Measurements from ENCODE around the gene FBL. TPM values are rescaled to one million over a fixed set of nuclear protein-coding genes. Genes with fewer than 3 reads are reported as not detected.
"Not testable (repeated sequence)": the region's sequence is repeated elsewhere in the genome, so short reads cannot be mapped to it uniquely, and the experiment has no call there.

FBL gene
- total RNA-seq, 1 experiment from 2014 or later, result 192 TPM

DNA sequence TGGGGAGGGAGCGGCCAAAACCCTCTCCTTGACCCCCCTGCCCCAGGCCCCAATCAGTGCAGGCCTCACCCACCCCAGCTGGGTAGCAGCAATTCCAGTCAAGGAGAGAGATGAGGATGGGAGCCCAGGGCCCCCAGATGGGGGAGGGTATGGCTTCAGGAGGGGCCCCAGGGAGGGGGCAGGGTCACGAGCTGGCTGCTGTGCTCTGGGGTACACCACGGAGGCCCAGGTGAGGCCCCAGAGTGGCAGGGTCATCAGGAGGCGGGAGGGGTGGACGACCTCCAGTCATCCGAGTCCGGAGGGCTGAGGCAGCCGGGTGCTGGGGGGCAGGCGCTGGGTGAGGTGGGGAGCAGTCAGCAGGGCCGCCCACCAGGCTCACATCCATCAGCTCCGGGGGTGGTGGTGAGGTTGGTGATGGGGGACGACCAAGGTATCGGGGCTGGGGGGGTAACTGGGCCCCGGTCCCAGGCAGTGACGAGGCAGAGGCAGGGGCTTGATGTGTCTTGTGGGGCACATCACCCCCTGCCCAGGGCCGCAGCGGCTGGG, 20.6 kb downstream of the FBL start:
- no peak for DNase-seq (ENCODE audit: low spot score)

DNA sequence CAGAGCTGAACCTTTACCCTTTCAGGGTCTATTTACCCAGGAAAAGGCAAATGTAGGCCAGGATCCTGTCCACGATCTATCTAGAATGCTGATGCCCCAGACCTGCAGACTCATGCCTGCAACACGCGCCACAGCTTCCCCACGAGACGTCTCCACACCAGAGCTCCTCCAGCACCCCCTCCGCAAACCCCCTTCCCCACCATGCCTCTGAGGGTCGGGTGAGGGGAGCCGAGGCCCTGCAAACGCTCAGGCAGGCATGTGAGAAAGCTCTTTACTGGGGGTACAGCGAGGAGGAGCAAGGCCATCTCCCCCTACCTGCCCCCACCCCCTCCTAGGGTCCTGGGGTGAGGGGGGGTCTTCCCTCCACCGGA, 21.1 kb downstream of the FBL start:
- no peak for DNase-seq (ENCODE audit: low spot score)

DNA sequence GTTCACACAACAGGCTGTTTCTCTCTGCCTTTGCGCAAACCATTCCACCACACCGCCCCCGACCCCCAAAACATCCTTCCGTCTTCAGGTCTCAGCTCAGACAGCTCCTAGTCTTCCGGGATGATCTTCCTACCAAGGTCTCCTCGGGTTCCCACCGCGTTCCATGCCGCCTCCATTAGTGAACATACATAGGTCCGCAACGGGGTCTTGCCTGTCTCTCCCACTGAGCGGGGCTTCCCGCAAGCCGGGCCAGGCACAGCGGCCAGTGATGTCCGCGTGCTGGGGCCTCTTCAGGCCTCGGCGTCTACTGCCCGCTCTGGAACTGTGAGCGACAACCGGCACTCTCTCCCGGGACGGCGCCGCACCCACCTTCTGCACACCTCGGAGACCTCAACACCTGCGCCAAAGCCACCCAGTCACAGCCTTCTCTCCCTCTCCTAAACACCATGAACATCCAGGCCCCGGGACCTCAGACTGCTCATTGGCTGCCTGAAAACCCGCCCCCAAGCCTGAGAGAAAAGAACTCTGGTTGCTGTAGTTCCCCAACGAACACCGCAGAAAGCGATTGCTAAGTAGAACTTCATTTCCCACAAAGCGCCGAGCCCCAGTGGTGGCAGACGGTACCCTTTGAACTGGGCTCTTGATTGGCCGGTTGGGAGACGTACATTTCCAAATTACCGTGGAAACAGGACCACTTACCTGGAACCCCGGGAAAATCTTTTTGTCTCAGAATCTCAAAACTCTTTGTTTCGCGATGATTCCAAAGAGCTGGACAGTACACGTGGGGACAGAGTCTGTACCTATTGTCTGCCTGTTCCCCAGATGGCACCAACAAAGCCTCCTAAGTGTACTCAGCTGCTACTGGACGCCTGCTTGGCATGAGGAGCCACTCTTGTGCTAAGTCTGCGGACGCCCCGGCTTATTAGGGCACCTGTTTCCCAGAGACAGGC, 21.8 kb downstream of the FBL start:
- DNase-seq (ENCODE audit: low spot score), result peak; percentile 89

DNA sequence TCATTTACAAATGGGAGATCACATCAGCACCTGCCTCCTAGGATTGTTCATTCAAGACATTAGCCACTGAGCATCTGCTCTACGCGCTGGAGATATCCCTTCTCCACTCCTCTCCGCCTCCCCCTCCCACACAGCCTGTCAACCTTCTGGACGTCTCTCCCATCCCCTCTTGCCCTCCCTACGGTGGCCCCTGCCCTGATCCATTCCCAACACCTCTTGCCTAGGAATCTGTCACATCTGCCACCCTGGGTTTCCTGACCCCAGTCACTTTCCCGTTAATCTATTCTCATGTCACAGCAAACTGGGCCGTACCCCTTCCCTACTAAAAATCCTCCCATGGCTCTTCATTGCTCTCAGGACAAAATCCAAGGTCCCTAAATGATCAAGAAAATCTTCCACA, 22.5 kb downstream of the FBL start:
- no peak for DNase-seq (ENCODE audit: low spot score)

DNA sequence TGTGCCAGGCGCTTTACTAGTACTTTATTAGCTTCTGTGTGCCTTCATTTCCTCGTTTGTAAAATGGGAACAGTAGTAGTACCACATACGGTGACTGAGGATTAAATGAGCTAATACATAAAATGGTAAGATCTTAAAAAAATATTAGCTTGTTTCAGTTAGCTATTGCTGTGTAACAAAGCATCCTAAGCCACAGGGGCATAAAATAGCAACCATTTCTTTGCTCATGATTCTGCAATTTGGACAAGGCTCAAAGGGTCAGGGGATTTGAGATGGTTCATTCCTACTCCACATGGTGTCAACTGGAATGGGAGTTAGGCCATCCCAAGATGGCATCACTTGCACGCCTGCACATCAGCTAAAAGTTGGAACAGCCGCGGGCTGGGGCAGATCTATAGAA, 25.5 kb downstream of the FBL start:
- DNase-seq (ENCODE audit: low spot score), result no peak

DNA sequence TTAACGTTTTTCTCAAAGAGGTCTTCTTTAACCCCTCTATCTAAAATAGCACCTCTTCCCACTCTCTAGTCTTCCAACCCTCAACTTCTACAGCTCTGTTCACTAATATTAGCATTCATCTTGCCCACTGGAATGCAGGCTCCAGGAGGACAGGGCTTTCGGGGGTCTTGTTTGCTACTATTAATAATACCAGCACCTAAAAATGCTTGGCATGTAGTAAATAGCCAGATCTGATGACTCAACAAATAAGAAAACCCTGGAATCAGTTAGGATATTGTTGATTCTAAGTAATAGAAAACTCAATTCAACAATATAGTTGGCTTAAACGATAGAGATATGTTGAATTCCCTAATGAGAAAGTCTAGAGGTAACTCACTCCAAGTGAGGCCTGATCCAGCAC, 26.4 kb downstream of the FBL start:
- DNase-seq (ENCODE audit: low spot score), result no peak

DNA sequence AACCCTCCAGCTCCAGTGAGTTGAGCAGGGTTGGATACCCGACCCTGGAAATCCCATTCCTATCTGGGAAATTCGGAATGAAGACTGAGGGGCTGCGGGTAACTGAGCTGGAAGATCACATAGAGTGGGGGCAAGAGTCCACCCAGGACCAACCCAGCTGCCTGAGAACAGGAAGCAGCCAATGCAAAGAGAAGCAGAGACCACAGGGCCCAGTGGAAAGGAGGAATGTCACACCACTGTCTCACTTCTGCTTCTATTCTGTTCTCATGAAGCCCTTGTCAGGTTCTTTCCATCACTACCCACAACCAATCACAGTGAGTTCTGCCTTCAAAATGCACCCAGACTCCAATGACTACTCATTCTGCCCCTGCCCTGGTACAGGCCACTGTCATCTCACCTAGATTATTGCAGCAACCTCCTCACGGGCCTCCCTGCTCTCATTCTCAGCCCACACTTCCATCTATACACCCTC, 27.5 kb downstream of the FBL start:
- DNase-seq (ENCODE audit: low spot score), result no peak

DNA sequence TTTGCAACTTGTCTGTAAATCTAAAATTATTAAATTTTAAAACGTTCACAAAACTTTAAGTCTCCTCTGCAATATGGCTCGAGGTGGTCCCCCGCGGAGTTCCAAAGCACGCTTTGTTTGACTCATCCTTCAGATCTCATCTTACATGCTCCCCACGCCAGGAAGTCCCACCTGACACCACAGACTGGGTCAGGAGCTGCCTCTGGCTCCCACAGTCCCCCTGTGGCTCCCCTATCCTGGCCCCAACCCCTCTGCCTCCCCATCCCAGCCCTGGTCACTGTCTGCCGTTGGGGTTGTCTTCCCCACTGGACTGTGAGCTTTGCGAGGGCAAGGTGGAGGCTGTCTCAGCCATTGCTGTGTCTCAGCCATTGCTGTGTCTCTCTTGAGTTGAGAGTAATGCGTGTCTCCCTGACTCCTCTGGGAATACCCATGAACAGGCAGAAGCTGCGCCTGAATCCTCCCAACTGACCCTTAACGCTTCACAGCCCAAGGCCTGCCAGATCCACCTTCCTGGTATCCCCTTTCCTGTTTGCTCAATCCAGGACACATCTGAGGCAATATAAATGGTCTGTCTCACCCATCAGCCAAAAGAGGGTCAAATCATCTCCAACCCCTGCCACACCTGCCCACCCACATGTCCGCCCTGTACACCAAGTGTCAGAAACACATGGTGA, 28.2 kb downstream of the FBL start:
- no peak for DNase-seq (ENCODE audit: low spot score)

DNA sequence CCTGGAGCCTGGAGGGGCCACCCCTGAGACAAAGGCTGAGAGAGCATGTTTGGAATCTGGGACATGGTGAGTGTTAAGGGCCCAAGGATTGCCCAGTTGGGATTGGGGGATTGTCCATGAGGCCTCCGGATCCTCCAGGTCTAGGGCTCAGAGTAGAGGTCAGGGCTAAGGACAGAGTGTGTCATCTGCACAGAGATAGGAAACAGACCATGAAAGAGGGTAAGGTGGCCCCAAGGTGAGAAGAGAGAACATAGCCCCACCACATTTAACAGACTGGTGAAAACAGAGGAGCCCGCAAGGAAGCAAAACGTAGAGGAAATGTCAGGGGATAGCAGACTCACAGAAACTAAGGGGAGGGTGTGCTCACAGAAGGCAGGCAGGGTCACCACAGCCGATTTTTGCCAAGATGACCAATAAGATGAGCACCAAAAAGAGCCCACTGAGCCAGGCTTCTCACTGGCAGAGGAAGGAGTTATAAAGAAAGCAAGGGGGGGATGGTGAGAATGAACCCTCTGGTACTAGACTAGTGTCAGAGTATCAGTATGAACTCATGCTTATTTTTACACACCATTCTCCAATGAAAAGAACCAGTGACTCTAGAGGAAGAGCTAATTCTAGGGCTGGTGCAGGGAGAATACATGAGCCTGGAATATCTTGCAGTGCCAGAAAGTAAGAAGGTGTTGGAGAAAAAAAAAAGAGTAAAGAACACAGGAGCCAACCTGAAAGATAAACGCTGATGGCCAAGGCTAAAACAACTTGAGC, 29.7 kb downstream of the FBL start:
- no peak for DNase-seq (ENCODE audit: low spot score)

DNA sequence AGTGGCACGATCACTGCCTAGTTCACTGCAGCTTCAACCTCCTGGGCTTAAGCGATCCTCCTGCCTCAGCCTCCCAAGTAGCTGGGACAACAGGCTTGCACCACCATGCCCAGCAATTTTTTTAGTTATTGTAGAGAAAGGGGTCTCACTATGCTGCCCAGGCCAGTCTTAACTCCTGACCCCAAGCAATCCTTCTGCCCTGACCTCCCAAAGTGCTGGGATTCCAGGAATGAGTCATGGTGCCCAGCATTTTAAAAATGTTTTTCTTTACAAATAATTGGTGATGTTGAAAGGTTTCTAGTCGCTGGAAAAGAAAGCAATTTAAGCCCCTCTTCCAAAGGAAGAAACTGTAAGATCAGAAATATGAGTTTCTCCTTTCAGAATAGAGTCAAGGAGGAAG, 31.6 kb downstream of the FBL start:
- DNase-seq (ENCODE audit: low spot score), result no peak

DNA sequence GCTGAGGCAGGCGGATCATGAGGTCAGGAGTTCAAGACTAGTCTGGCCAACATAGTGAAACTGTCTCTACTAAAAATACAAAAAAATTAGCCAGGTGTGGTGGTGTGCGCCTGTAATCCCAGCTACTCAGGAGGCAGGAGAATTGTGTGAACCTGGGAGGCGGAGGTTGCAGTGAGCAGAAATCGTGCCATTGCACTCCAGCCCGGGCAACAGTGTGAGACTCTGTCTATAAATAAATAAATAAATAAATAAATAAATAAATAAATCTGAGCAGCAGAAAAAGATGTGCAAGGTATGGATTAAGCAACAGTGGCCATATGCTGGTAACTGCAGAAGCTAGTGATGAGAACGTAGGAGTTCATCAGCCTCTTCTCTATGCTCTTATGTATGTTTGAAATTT, 32.1 kb downstream of the FBL start:
- not testable (repeated sequence) for DNase-seq (ENCODE audit: low spot score)

DNA sequence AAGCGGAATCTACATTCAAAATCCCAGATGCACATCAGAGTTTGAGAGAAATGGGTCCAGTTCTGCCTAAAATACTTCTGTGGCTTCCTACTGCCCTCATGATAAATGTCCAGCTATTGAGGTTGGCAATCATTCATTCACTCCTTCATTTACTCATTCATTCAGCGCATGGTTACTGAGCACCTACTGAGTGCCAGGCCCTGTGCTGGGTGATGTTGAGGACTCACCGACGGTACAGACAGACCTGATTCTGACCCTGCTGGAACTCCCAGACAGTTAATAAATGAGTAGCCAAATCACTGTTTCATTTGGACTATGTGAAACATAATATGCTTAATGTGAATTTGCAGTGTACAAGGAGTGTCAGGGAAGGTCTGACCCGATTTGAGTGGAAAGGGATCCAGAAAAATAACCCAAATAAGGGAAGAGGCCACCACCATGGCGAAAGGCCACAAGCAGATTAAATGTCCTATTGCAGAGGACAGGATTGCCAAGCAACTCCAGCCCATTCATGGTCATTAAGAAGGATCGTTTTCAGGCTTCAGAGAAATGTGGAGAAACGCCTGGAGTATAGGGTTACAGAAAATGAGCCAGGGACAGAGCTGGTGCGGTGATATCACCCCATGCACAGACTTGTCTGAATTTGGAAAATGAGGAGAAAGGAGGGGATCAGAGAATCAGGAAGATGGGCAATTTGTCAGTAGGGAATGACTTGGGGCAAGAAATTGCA, 32.8 kb downstream of the FBL start:
- no peak for DNase-seq (ENCODE audit: low spot score)

DNA sequence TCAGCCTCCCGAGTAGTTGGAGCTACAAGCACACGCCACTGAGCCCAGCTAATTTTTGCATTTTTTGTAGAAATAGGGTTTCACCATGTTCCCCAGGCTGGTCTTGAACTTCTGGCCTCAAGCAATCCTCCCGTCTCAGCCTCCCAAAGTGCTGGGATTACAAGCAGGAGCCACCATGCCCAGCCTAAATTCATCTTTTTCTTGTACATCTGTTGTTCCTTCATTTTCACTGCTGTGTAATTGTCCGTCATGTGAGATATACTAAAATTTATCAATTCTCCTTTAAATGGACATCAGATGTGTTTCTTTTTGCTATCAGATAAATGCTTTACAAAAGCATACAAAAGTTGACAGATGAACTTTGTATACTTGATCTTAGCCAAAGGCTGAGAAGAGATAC, 35.1 kb downstream of the FBL start:
- DNase-seq (ENCODE audit: low spot score), result no peak

DNA sequence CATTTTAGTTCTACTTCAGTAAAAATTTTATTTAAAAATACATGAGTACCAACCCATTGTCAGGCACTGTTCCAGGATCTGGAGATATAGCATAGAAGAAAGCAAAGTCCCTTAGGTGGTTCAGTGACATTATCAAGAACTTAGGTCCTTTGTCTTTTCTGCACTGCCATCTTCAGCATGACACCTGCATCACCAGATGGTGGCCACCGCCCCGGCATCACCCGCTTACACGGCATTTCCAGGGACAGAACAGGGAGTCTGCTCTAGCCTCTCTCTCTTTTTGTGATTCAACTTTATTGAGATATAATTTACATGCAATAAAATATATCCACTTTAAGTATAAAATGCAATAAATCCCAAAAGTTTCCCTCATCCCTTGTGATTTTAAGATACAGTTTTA, 35.8 kb downstream of the FBL start:
- no peak for DNase-seq (ENCODE audit: low spot score)

DNA sequence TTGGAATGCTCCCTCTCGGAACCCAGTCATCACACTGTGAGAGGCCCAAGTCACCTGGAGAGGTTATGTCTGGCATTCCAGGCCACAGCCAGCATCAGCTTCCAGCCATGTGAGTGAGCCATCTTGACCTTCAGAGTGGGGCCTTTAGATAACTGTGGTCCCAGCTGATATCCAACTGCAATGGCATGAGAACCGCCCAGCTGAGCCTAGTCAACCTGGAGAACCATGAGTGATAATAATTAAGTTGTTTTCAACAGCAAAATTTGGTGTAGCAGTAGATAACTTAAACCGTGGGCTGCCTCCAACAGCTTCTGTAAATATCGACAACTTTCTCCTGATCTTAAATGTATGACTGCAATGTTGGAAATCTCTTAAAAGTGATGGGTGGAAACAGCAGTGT, 36.8 kb downstream of the FBL start:
- DNase-seq (ENCODE audit: low spot score), result no peak

DNA sequence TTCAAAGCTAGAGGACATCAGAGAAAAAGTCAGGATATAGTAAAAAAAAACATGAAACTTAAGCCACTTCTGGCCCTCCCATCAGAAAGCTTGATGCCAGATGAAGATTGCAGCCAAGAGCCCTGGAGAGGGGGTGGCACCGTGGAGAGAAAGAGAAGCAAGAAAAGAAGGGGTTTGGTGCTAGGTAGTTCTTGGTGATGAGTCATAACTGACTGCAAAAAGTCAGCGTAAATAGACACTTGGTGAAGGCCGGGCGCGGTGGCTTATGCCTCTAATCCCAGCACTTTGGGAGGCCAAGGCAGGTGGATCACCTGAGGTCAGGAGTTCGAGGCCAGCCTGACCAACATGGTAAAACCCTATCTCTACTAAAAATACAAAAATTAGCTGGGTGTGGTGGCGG, 37.5 kb downstream of the FBL start:
- not testable (repeated sequence) for DNase-seq (ENCODE audit: low spot score)

DNA sequence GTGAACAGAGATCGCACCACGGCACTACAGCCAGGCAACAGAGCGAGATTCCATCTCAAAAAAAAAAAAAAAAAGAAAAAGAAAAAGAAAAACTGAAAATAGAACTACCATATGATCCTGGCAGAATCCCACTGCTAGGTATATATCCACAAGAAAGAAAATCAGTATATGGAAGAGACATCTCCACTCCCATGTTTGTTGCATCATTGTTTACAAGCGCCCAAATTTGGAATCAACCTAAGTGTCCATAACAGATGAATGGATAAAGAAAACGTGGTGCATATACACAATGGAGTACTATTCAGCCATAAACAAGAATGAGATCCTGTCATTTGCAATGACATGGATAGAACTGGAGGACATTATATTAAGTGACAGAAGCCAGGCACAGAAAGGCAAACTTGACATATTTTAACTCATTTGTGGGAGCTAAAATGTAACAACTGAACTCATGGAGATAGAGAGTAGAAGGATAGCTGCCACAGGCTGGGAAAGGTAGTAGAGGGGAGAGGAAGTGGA, 38.3 kb downstream of the FBL start:
- no peak for DNase-seq (ENCODE audit: low spot score)

DNA sequence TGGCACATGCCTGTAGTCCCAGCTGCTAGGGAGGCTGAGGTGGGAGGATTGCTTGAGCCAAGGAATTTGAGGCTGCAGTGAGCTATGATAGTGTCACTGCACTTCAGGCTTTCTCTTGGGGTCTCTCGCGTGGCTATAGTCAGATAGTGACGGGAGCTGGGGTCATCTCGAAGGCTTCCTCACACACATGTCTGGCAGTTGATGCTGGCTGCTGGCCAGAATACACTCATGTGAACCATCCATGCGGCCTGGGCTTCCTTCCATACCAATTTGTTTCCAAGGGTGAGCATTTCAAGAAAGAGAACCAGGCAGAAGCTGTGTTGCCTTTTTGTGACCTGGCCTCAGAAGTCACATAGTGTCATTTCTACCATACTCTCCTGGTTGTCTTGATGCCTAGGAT, 41.1 kb downstream of the FBL start:
- DNase-seq (ENCODE audit: low spot score), result no peak

DNA sequence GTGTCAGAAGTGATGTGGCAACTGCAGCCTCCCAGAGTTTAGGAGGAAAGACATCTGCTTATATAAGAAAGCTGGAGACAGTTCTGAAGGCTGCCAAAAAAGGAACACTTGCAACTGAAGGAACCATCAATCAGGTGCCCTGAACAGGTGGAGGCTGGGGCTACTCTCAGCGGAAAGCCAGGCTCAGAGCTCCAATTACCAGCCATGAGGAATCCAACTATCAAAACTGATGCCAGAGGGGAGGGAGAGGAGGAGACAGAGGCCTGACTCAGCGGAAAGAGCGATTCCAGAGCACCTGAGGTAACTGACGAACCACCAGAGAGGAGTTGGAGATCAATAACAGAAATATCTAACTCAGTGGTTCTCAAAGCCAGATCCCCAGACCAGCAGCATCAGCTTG, 43.2 kb downstream of the FBL start:
- no peak for DNase-seq (ENCODE audit: low spot score)

DNA sequence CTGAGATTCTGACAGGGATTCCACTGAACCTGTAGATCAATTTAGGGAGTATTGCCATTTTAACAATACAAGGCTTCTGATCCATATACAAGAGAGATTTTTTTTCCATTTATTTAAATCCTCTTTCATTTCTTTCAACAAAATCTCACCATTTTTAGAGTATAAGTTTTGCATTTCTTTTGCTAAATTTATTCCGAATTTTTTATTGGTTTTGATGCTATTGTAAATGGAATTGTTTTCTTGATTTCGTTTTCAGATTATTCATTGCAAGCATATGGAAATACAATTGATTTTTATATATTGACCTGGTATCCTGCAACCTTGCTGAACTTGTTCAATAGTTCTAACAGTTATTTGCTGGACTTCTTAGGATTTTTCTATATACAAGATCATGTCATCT, 49.1 kb downstream of the FBL start:
- DNase-seq (ENCODE audit: low spot score), result no peak

DNA sequence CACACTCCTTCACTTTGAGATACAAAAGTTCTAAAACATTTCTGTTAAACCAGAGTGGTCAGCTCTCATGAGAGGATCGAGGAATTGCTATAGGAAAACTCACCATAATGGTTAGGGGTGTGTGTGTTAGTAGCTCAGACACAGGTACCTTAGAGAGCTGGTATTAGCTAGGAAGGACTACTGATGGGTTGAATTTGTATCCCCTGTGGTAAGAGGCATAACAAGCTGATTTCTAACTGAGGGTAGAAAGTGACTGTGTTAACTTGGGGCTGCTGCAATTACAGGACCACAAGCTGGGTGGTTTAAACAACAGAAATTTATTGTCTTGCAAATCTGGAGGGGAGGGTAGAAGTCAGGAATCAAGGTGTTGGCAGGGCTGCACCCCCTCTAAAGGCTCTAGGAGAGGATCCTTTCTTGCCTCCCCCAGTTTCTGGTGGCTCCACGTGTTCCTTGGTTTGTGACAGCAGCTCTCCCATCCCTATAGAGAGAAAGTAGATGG, 50.1 kb downstream of the FBL start:
- no peak for DNase-seq (ENCODE audit: low spot score)

Data from A172 (cell line).